GM19438 (cell line): ENCODE results near the gene COL23A1.

ENCODE experiments used
- ATAC-seq: cut with Tn5 transposase; IDR thresholded peaks from one replicate; pipeline ENCODE4 v1.9.1; 2021; ENCODE audit warnings: low read depth; ENCODE audit not compliant: unreplicated experiment

The COL23A1 gene

DNA sequence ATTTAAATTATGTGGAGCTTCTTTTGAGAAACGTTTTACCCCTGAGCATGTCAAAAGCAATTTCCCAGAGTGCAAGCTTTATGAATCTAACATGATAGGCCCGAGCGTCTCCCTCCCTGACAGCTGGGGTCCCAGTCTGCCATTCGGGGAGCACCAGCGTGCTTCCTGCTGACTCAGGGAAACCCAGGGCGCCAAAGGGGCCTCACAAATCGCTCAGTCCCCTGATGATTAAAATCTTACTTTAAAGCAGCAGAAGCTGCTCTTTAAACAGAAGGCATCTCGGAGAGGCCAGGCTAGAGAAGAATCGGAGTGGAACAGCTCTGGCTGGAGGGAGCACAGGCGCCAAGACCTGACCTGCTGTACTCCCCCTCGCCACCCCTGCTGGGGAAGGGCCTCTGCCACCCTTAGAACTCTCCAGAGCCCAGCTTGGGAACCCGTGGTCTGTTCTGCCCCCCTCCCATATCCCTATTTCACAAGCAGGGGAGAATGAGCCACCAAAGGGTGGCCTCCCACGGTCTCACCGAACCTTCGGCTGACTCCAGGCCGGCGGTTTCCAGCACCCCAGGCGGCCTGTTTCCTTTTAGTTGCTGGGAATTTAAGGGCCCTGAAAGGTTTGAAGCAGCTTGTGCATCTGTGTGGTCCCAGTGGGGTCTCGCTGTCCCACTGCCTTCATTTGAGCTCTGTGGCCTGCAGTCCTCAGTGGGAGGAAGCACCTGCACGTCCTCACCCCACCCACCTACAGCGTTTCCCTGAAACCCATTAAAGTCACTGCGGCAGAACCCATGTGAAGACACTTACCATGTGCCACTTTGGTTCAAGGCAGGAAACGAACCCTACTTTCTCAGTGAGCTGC lies 147.6 kb downstream of the COL23A1 start:
- no peak for ATAC-seq

GRCh38 chr5:178441486-178442270 lies 148.5 kb downstream of the COL23A1 start:
- ATAC-seq, result no peak

DNA sequence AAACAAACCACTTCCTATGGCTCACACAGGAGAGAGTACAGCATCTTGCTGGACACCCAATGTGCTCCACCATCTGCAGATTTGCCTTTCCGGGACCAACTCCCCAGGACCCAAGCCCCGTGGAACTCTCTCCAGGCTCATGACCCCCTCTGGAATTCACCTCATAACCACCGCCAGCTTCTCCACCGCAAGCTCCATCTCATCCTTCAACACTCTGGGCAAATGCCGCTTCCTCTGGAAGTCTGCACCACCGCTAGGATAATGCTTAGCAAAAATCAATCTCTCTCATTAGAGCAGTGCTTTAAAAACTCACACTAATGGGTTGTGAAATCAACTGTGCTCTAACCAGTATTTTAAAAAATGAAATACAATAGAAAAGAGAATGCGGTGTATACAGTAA lies 150.0 kb downstream of the COL23A1 start:
- no peak for ATAC-seq

GRCh38 chr5:178439493-178440180 lies 150.6 kb downstream of the COL23A1 start:
- no peak for ATAC-seq

DNA sequence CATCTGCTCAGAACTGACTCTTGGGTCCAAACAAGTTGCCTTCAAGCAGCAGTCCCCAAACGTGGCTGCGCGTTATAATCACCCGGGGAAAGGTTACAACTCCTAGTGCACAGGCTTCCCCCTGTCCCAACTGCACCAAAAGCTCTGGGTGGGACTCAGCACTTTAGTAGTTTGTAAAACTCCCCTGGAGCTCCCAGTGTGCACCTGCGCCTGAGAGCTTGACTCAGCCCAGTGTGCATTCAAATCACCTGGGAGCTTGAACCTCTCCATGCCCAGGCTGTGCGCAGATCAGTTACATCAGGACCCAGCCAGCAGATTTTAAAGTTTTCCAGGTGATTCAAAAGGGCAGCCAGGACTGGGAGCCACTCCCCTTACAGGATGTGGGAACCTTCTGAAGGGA lies 151.4 kb downstream of the COL23A1 start:
- ATAC-seq, result no peak

GRCh38 chr5:178437386-178438075 lies 152.7 kb downstream of the COL23A1 start:
- no peak for ATAC-seq

GRCh38 chr5:178436326-178436940 lies 153.8 kb downstream of the COL23A1 start:
- ATAC-seq, result no peak

DNA sequence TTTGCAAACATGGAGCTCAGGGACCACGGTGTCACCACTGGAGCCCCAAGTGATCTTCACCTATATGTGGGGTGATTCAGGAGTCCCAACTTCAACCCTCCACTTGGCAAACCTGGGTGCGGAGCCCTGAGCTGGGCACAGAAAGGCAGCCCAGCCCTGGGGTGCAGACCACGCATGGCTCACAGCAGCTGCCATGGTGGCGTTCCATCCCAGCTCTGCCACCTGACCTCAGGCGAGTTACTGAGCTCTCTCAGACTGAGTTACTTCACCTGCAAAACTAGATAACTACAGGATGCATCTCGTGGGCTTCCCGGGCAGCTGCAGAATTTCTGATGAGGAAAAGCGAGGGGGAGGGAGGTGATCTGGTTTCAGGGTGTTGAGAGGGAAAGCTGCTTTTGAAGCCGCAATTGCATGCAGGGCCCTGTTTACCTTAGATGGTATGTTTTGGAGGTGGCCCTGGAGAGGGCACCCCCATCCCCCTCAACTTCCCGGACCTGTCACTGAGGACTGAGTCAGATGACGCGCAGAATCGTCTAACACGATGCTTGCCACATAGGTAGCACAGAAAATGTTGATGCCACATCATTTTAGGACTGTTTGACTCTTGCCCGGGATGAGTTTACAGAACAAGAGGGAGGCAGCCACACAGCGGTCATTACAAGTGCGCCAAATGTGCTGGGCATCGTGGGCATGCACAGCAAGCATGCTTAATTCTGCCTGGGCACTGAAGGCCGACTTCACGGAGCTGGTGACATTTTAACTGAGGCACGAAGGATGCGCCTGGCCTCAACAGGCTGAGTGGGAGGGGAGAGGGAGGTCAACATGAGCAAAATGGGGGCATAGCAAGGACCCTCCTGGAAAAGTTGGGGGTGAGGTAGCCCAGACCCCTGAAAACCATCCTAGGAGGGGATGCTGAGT lies 154.6 kb downstream of the COL23A1 start:
- ATAC-seq, result no peak

GRCh38 chr5:178434851-178435250 lies 155.3 kb downstream of the COL23A1 start:
- ATAC-seq, result no peak

GRCh38 chr5:178434016-178434761 lies 156.0 kb downstream of the COL23A1 start:
- no peak for ATAC-seq

GRCh38 chr5:178433273-178433775 lies 156.9 kb downstream of the COL23A1 start:
- no peak for ATAC-seq

DNA sequence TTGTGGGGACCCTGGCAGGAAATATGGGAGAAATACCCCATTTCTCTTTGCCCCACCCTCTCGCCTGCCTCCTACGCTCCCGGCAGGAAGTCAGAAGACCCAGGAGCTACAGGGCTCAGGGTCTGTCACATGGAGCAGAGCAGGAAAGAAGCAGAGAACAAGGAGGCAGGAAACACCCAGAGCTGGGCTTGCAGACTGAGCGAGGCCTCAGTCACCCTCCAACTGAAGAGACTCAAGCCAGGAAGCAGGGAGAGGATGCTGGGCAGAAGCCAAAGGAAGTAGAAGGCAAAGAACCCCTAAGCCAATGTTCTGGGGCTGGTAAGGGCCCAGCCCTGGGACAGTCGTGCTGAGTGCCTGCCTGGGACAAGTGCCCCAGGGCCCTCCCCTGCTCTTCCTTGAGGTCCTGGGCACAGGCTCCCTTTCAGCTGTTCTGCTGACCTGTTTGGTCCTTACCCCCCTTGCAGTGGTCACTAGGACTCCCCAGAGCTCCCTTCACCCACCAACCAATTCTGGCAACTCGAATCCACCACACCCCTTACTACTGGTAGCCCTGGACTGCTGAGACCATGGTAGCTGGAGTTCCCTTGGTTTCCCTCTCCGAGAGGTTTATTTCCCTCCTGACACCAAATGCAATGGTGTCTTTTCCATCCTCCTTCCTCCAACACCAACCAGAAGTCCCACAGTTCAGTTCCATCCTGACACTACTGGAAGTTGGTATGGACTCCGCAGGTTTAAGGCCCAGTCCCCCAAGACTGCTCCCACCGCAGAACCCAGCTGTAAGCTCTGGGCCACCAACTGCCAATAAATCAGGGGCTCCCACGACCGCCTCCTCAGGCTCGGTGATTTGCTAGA lies 157.5 kb downstream of the COL23A1 start:
- ATAC-seq, result no peak

DNA sequence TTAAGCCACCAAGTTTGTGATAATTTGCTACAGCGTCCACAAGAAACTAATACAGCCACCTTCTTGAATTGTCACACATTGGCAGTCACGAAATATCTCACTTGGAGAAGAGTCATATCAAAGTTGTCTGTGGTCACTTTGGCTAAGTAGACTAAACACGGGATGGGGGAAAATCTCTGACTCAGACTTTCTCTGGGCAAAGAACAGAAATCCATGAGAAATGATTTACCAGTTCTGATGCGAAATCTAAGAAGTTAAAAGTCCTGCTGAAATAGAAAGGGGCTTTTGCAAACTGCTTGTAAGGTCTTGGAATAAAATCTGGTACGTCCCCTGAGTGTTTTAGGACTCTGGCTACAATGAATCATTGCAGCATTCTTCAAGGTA lies 158.4 kb downstream of the COL23A1 start:
- no peak for ATAC-seq

- no peak for ATAC-seq
Measured at GRCh38 chr5:178431063-178431781, 159.0 kb downstream of the COL23A1 start.

- ATAC-seq, result no peak
Measured at GRCh38 chr5:178430186-178431062, 159.8 kb downstream of the COL23A1 start.
